HS-5 (cell line): ENCODE measurements around the gene EXD2.
"Not testable (repeated sequence)": the region's sequence is repeated elsewhere in the genome, so short reads cannot be mapped to it uniquely, and the experiment has no call there.

Experiments
- DNase-seq: peaks from one replicate; pipeline ENCODE4 v3.0.0-alpha.2; 2012; ENCODE audit warnings: low read depth

Gene EXD2

GRCh38 chr14:69281450-69282169, 90.3 kb downstream of the EXD2 start:
- no peak for DNase-seq

DNA sequence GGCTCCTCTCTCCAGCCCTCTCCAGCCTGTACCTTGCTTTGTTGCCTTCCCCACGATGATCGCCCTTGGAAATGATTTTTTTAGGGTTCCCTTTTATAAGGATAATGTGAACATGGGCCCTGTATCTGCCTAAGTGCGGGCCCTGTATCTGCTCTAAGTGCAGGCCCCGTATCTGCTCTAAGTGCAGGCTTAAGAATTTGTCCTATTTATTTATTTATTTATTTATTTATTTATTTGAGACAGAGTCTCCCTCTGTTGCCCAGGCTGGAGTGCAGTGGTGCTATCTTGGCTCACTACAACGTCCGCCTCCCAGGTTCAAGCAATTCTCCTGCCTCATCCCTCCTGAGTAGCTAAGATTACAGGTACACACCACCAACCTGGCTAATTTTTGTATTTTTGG, 91.2 kb downstream of the EXD2 start:
- DNase-seq = no peak

DNA sequence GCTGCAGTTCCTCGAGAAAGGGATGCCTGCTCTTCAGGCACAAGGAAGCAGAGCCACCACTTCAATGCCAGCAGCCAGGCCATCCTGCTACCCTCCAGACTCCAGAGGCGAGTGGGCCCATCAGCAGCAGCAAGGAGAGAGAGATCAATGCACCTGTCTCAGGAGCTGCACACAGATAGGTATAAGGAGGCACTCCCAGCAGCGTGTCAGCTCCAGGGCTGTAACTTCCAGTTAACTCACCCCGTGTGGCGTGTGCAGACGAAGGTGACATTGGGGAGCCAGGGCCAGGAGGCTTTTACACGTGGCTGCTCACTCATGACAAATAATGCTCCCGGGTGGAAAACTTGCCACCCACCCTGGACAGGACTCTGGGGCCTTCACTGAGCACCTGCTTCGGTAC, 92.9 kb downstream of the EXD2 start:
- DNase-seq = no peak

- no peak for DNase-seq
These were observed 94.5 kb downstream of the EXD2 start for GRCh38 chr14:69285661-69286255.

DNA sequence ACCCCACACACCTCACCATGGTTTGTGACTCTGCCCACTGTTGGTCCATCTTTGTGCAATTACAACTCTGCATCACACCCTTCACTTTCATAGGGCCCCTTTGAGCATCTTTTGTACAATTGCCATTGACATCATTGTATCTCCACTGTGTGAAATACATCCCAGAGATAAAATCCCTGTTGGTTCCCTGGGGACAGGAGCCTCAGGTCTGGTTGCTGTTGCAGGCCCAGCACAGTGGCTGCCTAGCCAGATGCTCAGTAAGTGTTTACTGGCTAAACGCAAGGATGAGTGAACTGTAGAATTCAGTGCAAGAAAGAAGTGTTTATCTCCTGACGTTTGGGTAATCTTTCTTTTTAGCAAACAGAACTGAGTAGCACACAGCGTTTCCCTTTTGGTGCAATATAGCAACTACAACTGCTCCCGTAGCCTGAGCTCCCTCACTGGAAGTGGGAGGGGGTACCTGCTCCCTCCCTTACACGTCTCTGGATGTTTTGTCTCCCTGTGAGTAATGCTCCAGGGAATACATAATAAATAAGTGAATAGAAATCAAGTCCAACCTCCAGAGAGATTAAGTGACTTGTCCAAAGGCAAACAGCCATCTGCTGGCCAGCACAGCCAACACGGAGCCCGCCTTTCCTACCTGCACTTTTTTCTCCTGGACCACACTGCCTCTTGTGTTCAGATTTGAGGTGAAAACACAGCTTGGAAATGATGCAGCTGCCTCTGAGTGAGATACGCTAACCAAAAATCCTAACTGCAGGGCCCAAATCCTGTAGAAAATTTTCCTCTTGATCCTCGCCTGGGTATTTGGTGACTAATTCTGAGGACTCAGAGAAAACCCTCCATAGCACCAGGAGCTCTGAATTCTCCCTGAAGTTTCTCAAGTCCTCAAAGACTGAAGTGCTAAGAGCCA, 96.1 kb downstream of the EXD2 start:
- DNase-seq = no peak

DNA sequence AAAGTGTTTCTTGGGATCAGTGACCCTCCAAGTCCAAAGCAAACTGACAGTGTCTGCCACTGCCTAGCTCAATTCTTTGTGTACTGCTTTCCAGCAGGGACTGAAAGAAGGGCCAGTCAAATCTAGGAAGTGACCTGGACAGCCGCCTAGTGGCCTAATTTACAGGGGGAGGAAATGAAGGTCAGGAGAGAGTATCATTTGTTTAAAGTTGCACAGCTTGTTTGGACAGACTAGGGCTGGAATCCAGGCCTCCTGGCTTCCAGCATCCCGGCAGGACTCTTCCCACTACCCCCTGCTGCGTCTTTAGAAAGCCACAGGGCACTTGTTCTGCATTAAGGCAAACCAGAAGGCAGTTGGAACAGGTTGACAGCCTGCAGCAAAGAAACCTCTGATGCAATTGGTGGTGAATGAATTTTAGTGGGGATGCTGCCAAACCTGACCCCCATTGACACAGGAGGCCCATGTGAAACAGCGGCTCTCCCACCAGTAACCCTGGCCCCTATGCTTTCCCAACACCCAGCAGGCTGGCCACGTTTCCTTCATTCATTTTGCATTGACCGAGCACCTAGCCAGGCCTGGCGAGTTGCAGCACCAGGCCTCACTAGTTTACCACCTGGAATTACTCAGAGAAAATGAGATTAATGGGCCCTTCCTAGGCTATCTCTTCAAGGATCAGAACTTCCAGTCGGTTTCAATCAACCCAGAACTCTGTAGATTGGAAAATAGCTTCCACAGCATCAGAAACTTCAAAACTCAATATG, 96.9 kb downstream of the EXD2 start:
- DNase-seq = no peak

DNA sequence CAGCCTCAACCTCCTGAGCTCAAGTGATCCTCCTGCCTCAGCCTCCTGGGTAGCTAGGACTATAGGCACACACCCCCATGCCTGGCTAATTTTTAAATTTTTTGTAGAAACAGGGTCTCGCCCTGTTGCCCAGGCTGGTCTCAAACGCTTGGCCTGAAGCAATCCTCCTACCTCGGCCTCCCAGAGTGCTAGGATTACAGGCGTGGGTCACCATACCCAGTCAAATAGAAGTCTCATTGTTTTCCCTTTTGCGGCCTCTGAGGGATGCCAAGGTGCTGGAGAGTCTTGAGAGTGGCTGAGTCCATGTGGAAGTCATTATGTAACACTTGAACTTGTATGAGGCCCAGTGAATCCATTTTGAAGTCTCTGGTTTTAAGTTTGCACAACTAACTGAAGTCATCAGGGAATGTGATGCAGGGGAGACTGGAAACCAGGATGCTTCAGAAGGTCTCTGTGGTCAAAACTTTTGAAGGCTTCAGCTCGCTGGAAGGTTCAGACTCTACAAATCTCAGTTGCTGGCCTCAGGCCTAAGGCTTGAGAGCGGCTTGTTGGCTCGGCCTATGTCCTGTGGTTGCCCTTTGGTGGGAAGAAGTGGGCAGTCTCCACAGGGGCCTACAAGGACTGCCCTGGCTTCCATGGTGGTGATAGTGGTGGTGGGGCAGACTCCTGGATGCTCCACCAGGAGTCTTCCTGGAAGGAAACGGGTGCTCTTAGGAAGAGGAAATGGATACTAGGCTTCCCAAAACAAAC, 97.8 kb downstream of the EXD2 start:
- DNase-seq = no peak

- no peak for DNase-seq
These were observed 98.7 kb downstream of the EXD2 start for GRCh38 chr14:69289811-69290520.

- not testable (repeated sequence) for DNase-seq
These were observed 99.6 kb downstream of the EXD2 start for GRCh38 chr14:69290881-69291280.

DNA sequence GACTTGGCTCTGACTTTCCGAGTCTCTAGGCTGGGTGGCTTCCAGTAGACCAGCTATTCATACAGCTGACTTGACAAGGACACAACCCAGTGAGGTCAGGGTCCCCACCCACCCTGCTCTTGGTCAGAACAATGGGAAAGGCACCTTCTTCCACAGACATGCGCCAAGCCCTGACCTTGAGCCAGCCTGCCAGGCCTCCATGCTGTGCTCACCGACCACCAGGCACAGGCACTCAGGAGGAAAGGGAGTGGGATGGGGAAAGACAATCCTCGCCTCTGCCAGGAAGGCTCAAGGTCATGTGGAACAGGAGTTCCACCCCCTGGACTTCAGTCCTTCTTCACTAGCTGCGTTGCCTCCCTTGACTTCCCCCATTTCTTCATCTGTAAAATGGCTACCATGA, 100.1 kb downstream of the EXD2 start:
- no peak for DNase-seq

DNA sequence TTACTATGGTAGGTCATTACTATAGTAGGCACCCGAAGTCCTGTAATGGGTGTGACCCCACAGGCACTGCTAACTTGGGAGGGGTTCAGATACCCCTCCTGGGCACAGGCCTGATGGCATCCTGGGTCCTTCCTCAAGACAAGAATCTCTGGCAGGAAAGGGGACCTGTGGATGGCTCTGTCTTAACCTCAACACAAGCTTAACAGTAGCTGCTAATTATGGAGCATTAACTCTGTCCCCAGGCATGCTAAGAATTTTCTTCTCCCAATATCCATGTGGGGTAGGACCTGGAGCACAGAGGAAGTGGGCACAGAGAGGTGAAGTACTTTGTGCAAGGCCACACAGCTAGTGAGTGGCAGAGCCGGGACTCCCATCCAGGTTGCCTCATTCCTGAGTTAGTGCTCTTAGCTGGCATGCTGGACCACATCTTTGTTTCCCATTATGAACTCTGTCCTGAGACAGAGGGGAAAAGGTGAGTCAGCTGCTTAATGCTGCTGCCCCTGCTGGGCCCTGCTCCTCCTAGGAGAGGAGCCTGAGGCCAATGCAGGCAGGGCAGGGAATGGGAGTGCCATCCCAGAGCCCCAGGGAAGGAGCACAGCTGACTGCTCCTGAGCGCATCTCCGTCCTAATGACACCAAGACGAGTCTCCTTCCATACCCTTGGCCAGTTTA, 100.7 kb downstream of the EXD2 start:
- no peak for DNase-seq
